Left renal pelvis (tissue), 4 donors: Measurements from ENCODE around the gene SCAF1. TPM values are rescaled to one million over a fixed set of nuclear protein-coding genes. Genes with fewer than 3 reads are reported as not detected.

Experiments
- DNase-seq, 4 donors: peaks; one replicate each; pipeline ENCODE4 v3.0.0-alpha.2; 2013; ENCODE audit warnings: low read depth in 4 of 4, low spot score in 3 of 4
- polyA plus RNA-seq, 4 donors: library from polyadenylated mRNA; unstranded; fragments of 120-200 nt; gene quantifications; one replicate each; pipeline ENCODE4 v1.2.1, GENCODE V29; 2013; ENCODE audit not compliant: insufficient read length in 4 of 4

The SCAF1 gene
- polyA plus RNA-seq, 4 donors = 28.7 to 45.5 (median 31.3) TPM

- no peak for DNase-seq
These were observed 63.1 kb downstream of the SCAF1 start for GRCh38 chr19:49704888-49705642.

GRCh38 chr19:49705919-49706318 is 63.9 kb downstream of the SCAF1 start:
- no peak for DNase-seq

Other genes starting within 250 kb of the SCAF1 start
- gene PTH2, start 218.8 kb upstream of the SCAF1 start, polyA plus RNA-seq = not detected
- gene GFY, start 216.8 kb upstream of the SCAF1 start, polyA plus RNA-seq = not detected
- 1 to 10 TPM in 1 of 4 donors, under 1 TPM in 3; 0.29 to 3.2 (median 0.56) TPM for gene SLC17A7, start 200.7 kb upstream of the SCAF1 start, polyA plus RNA-seq
- 100 to 1,000 TPM in 1 of 4 donors, 10 to 100 TPM in 3; 52.5 to 104 (median 82.3) TPM for gene PIH1D1, start 190.4 kb upstream of the SCAF1 start, polyA plus RNA-seq
- 10 to 100 TPM; 12.2 to 32.1 (median 16.4) TPM for gene ALDH16A1, start 189.0 kb upstream of the SCAF1 start, polyA plus RNA-seq
- gene FLT3LG, start 168.0 kb upstream of the SCAF1 start, polyA plus RNA-seq = 1 to 10 TPM; 2.8 to 6.7 (median 4.5) TPM
- 1,000 to 10,000 TPM; 2,432 to 3,072 (median 2,712) TPM for gene RPL13A, start 154.6 kb upstream of the SCAF1 start, polyA plus RNA-seq
- gene RPS11, start 145.8 kb upstream of the SCAF1 start, polyA plus RNA-seq = 1,000 to 10,000 TPM; 2,592 to 2,856 (median 2,752) TPM
- 100 to 1,000 TPM; 214 to 302 (median 275) TPM for gene FCGRT, start 129.5 kb upstream of the SCAF1 start, polyA plus RNA-seq
- 100 to 1,000 TPM in 1 of 4 donors, 10 to 100 TPM in 3; 18.1 to 107 (median 23.4) TPM for gene RCN3, start 114.2 kb upstream of the SCAF1 start, polyA plus RNA-seq
- gene NOSIP, start 61.7 kb upstream of the SCAF1 start, polyA plus RNA-seq = 10 to 100 TPM; 46.1 to 75.0 (median 57.6) TPM
- 1 to 10 TPM in 3 of 4 donors, under 1 TPM in 1; 0.52 to 7.5 (median 6.4) TPM for gene PRRG2, start 60.9 kb upstream of the SCAF1 start, polyA plus RNA-seq
- 10 to 100 TPM; 15.4 to 31.1 (median 20.3) TPM for gene PRR12, start 51.0 kb upstream of the SCAF1 start, polyA plus RNA-seq
- gene RRAS, start 2.1 kb upstream of the SCAF1 start, polyA plus RNA-seq = 10 to 100 TPM; 20.1 to 49.9 (median 26.6) TPM
- 10 to 100 TPM; 39.3 to 84.9 (median 47.1) TPM for gene IRF3, start 23.6 kb downstream of the SCAF1 start, polyA plus RNA-seq
- gene BCL2L12, start 23.7 kb downstream of the SCAF1 start, polyA plus RNA-seq = 10 to 100 TPM; 20.6 to 36.1 (median 22.4) TPM
- gene PRMT1, start 35.1 kb downstream of the SCAF1 start, polyA plus RNA-seq = 100 to 1,000 TPM; 161 to 255 (median 205) TPM
- gene ADM5, start 47.4 kb downstream of the SCAF1 start, polyA plus RNA-seq = 1 to 10 TPM in 2 of 4 donors, under 1 TPM in 2; 0.74 to 2.1 (median 1.1) TPM
- gene CPT1C, start 48.9 kb downstream of the SCAF1 start, polyA plus RNA-seq = 10 to 100 TPM; 10.9 to 22.8 (median 16.1) TPM
- under 1 TPM in 3 of 4 donors, not detected in 1; 0.08 to 0.48 (median 0.09) TPM for gene TSKS, start 121.1 kb downstream of the SCAF1 start, polyA plus RNA-seq
- gene AP2A1, start 124.8 kb downstream of the SCAF1 start, polyA plus RNA-seq = 10 to 100 TPM; 45.5 to 74.1 (median 62.0) TPM
- 10 to 100 TPM; 20.9 to 43.3 (median 35.5) TPM for gene FUZ, start 171.1 kb downstream of the SCAF1 start, polyA plus RNA-seq
- gene MED25, start 176.1 kb downstream of the SCAF1 start, polyA plus RNA-seq = 10 to 100 TPM; 43.9 to 76.8 (median 64.9) TPM
- 100 to 1,000 TPM; 218 to 399 (median 268) TPM for gene PTOV1, start 208.9 kb downstream of the SCAF1 start, polyA plus RNA-seq
- gene PNKP, start 225.4 kb downstream of the SCAF1 start, polyA plus RNA-seq = 10 to 100 TPM; 35.5 to 97.3 (median 48.8) TPM
- 10 to 100 TPM; 27.3 to 46.8 (median 32.0) TPM for gene AKT1S1, start 235.1 kb downstream of the SCAF1 start, polyA plus RNA-seq
- 10 to 100 TPM; 35.2 to 64.9 (median 43.0) TPM for gene TBC1D17, start 235.5 kb downstream of the SCAF1 start, polyA plus RNA-seq